HG03520 (cell line): ENCODE results near the gene AGAP1.
"Not testable (repeated sequence)": the region's sequence is repeated elsewhere in the genome, so short reads cannot be mapped to it uniquely, and the experiment has no call there.

Experiments
- ATAC-seq: cut with Tn5 transposase; IDR thresholded peaks from one replicate; pipeline ENCODE4 v1.9.1; 2021; ENCODE audit warnings: mild to moderate bottlenecking, moderate library complexity; ENCODE audit not compliant: unreplicated experiment

AGAP1 gene

GRCh38 chr2:235926229-235926628, 432.4 kb downstream of the AGAP1 start:
- ATAC-seq: no peak

- ATAC-seq: no peak
Measured at GRCh38 chr2:235928751-235929370, 435.0 kb downstream of the AGAP1 start.

- ATAC-seq: no peak
Measured at GRCh38 chr2:235930701-235931100, 436.9 kb downstream of the AGAP1 start.

- no peak for ATAC-seq
Measured at GRCh38 chr2:235931676-235932075, 437.8 kb downstream of the AGAP1 start.

GRCh38 chr2:235934059-235934773, 440.4 kb downstream of the AGAP1 start:
- ATAC-seq: no peak

GRCh38 chr2:235934774-235935484, 441.1 kb downstream of the AGAP1 start:
- no peak for ATAC-seq

DNA sequence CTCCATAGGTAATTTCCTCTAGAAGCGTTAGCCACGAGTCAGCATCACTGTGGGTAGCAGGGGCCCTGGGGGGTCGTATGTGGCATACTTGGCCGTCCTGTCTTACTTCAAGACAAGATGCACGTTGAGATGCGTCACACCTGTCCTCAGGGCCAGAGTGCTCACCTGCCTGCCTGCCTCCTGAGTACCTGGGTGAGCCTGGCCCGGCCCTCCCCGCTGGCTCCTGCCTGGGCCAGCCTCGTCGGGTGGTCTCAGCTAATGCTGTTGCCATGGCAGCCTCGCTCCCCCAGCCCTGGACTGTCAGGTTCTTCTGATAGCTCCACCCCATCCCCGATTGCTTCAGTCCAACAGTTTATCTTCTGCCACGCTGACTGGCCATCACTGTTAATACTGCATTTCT, 441.9 kb downstream of the AGAP1 start:
- no peak for ATAC-seq

GRCh38 chr2:235936493-235936892, 442.6 kb downstream of the AGAP1 start:
- no peak for ATAC-seq

- no peak for ATAC-seq
Measured at GRCh38 chr2:235937087-235937486, 443.2 kb downstream of the AGAP1 start.

- ATAC-seq: no peak
Measured at GRCh38 chr2:235937526-235937925, 443.7 kb downstream of the AGAP1 start.

DNA sequence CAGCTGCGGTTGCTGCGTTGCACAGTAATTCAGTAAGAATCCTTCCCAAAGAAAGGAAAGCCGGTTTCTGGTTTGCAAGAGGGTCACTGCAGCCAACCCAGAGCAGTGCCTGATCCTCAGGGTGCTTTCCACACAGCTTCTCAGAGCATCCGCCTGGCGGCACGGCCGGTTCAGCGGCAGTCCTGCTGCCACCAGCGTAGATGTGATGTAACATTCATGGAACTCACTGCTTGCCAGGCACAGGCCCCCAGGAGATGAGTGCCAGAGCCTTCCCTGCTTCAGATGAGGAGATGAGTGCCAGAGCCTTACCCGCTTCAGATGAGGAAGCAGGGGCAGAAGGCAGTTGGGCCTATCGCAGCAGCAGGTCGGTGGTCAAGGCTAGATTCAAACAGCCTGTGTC, 444.1 kb downstream of the AGAP1 start:
- ATAC-seq: no peak

- ATAC-seq: no peak
Measured at GRCh38 chr2:235938611-235939010, 444.8 kb downstream of the AGAP1 start.

- no peak for ATAC-seq
Measured at GRCh38 chr2:235939471-235939870, 445.6 kb downstream of the AGAP1 start.

DNA sequence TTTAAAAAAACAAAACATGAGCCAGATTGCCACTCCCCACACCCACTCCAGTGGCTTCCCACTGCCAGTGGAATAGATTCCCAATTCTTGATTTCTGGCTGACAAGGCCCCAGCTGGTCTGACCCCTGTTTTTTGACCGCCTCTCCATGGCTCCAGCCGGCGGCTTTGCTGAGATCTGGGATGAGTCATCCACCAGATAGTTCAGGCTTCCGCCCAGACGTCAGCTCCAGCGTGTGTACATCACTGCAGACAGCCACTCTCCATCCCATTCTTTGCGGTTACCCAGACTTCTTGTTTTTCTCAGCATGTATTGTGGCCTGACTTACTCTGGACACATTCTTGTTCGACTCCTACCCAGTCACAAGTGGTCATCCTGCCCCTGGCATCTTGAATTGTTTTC, 446.5 kb downstream of the AGAP1 start:
- no peak for ATAC-seq

- ATAC-seq: no peak
Measured at GRCh38 chr2:235944591-235944990, 450.7 kb downstream of the AGAP1 start.

GRCh38 chr2:235945608-235946140, 451.8 kb downstream of the AGAP1 start:
- ATAC-seq: no peak

GRCh38 chr2:235946590-235946989, 452.7 kb downstream of the AGAP1 start:
- ATAC-seq: no peak

- not testable (repeated sequence) for ATAC-seq
Measured at GRCh38 chr2:235947055-235947454, 453.2 kb downstream of the AGAP1 start.

DNA sequence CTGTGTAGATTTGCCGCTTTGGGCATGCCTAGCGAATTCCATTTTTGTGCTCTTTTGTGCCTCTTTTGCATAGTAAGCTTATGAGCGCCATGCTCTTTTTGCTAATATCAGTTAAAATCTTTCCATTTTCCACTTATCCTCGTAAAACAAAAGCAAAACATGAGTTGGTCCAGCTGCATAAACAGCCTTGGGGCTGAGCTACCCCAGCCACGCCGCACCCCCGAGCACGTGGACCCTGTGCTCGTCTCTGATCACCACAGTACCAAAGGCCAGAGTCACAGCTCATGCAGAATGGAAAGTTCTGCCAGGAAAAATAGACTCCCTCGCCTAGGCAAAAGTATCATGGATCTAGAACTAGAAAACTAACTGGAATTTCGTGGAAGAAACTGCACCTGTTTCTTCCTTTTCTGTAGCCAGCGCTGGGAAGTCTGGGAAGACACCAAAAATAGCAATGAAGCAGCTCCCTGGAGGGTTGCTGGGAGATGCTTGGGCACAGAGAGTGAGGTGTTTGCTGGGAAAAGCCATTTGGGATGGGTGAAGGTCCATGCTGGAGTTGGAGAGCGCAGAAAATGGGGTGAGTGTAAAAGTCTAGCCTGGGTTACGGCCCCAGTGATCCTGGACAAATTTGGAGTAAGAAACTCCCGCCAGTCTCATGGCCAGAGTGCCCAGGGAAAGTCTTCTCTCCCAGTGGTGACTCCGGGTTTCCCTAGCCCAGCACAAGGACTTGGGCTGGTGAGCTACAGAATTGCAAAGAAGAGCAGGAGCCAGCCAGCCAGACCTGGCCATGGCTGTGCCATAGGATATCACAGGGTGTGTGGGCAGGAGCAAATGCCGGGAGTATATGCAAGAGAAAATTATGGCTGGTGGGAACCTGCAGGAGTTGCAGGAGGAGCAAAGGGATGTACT, 456.0 kb downstream of the AGAP1 start:
- ATAC-seq: no peak

- no peak for ATAC-seq
Measured at GRCh38 chr2:235950473-235950809, 456.6 kb downstream of the AGAP1 start.

DNA sequence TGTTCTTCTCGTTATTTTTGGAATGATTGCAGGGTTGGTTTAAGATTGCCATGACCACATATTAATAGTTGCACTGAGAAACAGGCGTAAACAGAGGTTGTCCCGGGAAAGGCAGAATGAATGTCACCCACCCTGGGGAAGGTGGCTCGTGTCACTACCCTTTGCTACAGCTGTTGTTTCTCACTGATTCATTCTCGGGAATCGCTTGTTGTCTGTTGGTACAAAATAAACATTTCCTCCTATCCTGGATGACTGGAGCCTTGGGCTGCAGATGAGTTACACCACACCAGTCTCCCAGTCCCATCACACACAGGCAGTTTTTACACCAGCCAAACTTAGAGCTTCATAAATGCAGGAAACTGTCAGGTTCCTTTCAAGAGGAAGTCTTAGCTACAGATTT, 457.6 kb downstream of the AGAP1 start:
- no peak for ATAC-seq
